Measurements from ENCODE around the gene BLM. TPM values are rescaled to one million over a fixed set of nuclear protein-coding genes. Genes with fewer than 3 reads are reported as not detected.
"Not testable (repeated sequence)": the region's sequence is repeated elsewhere in the genome, so short reads cannot be mapped to it uniquely, and the experiment has no call there.

Gene BLM
- total and polyA plus RNA-seq, 2 donors: 13.2 to 25.6 TPM

GRCh38 chr15:90826206-90826885 lies 109.2 kb downstream of the BLM start:
- not testable (repeated sequence) for DNase-seq (ENCODE audit: low read depth in 6 of 9, low spot score in 9 of 9); H3K27ac ChIP-seq (ENCODE audit: low read depth in 1 of 2, low read length in 1 of 2); H3K4me3 ChIP-seq (ENCODE audit: low read length in 2 of 2); H3K36me3 ChIP-seq (ENCODE audit: control insufficient read depth in 2 of 2, insufficient read depth in 2 of 2, low read length in 1 of 2); H3K27me3 ChIP-seq (ENCODE audit: control insufficient read depth in 2 of 2, insufficient read depth in 1 of 2, low read length in 1 of 2)
- WGBS: 95% methylated on average over 26 of the region's 26 CpGs
- H3K9me3 ChIP-seq (ENCODE audit: control insufficient read depth in 2 of 2, insufficient read depth in 1 of 2, low read length in 1 of 2): peaks cover 0 to 10% of the 10 kb centered on the region in 2 donors
- H3K4me1 ChIP-seq (ENCODE audit: control insufficient read depth in 2 of 2, insufficient read depth in 2 of 2, low read length in 2 of 2): peaks cover 4 to 12% of the 10 kb centered on the region in 2 donors

DNA sequence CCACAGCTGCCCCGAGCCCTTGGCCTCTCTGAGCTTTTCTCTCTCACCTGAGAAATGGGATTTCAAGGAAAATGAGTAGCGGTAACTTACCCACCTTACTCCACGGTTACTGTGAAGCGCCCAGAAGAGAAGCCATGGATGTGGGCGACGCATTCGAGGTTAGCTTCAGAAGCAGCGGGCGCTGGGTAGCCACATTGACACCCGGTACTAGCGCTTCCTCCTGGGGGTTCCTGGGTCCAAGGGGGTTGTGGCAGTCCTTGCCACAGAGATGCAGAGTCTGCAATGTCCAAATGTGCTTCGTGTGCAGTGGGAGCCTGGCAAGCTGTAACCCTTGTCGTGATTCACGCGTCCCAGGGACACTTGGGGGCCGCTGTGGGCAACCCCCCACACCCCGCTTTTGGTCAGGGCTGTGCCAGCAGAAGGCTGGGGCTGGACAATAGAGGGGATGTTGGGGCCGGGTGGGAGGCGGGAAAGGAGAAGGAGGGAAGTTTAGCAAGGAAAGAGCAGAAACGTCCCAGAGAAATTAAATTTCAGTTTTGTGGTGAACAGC lies 109.8 kb downstream of the BLM start:
- Histone ChIP-seq H3K27ac (ENCODE audit: low read depth in 1 of 2, low read length in 1 of 2) (no peak overlapping the region), H3K4me3 (ENCODE audit: low read length in 2 of 2) (no peak overlapping the region), H3K36me3 (ENCODE audit: control insufficient read depth in 2 of 2, insufficient read depth in 2 of 2, low read length in 1 of 2) (no peaks in the 10 kb centered on the region), H3K27me3 (ENCODE audit: control insufficient read depth in 2 of 2, insufficient read depth in 1 of 2, low read length in 1 of 2) (no peaks in the 10 kb centered on the region), H3K4me1 (ENCODE audit: control insufficient read depth in 2 of 2, insufficient read depth in 2 of 2, low read length in 2 of 2) (peaks cover 4 to 12% of the 10 kb centered on the region in 2 donors), H3K9me3 (ENCODE audit: control insufficient read depth in 2 of 2, insufficient read depth in 1 of 2, low read length in 1 of 2) (peaks cover 0 to 10% of the 10 kb centered on the region in 2 donors)
- WGBS: 91% methylated on average over 20 of the region's 20 CpGs
- no peak for DNase-seq (ENCODE audit: low read depth in 6 of 9, low spot score in 9 of 9)

DNA sequence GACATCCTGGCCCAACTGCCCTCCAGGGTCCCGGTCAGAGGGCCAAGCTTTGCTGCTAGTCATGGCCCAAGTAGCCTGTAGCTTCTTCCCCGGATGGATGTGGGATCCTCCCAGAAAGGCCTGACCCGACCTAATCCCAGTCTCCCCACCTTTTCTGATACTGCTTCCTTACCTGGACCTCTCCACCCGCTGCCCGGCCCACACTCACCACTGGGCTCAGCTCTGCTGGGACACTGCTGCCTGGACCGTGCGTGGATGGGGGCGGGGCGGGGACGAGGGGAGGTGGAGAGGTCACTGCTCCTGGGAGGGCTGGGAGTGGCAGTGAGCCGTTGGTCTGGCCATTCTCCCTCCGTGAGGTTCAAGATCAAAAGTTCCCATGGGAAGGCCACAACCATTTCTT lies 111.0 kb downstream of the BLM start:
- no peak overlapping the region for H3K4me3 ChIP-seq (ENCODE audit: low read length in 2 of 2)
- H3K27me3 ChIP-seq (ENCODE audit: control insufficient read depth in 2 of 2, insufficient read depth in 1 of 2, low read length in 1 of 2): no peaks in the 10 kb centered on the region
- peaks cover 0 to 10% of the 10 kb centered on the region in 2 donors for H3K9me3 ChIP-seq (ENCODE audit: control insufficient read depth in 2 of 2, insufficient read depth in 1 of 2, low read length in 1 of 2)
- peaks cover 4 to 12% of the 10 kb centered on the region in 2 donors for H3K4me1 ChIP-seq (ENCODE audit: control insufficient read depth in 2 of 2, insufficient read depth in 2 of 2, low read length in 2 of 2)
- H3K27ac ChIP-seq (ENCODE audit: low read depth in 1 of 2, low read length in 1 of 2): no peak overlapping the region
- 98% methylated on average over 12 of the region's 12 CpGs for WGBS
- DNase-seq (ENCODE audit: low read depth in 6 of 9, low spot score in 9 of 9): no peak
- no peaks in the 10 kb centered on the region for H3K36me3 ChIP-seq (ENCODE audit: control insufficient read depth in 2 of 2, insufficient read depth in 2 of 2, low read length in 1 of 2)

GRCh38 chr15:90829126-90829525 lies 112.0 kb downstream of the BLM start:
- DNase-seq (ENCODE audit: low read depth in 6 of 9, low spot score in 9 of 9): no peak
- Histone ChIP-seq H3K4me3 (ENCODE audit: low read length in 2 of 2) (no peak overlapping the region), H3K4me1 (ENCODE audit: control insufficient read depth in 2 of 2, insufficient read depth in 2 of 2, low read length in 2 of 2) (peaks cover 4 to 12% of the 10 kb centered on the region in 2 donors), H3K9me3 (ENCODE audit: control insufficient read depth in 2 of 2, insufficient read depth in 1 of 2, low read length in 1 of 2) (peaks cover 0 to 10% of the 10 kb centered on the region in 2 donors), H3K36me3 (ENCODE audit: control insufficient read depth in 2 of 2, insufficient read depth in 2 of 2, low read length in 1 of 2) (no peaks in the 10 kb centered on the region), H3K27me3 (ENCODE audit: control insufficient read depth in 2 of 2, insufficient read depth in 1 of 2, low read length in 1 of 2) (no peaks in the 10 kb centered on the region), H3K27ac (ENCODE audit: low read depth in 1 of 2, low read length in 1 of 2) (no peak overlapping the region)
- 97% methylated on average over 6 of the region's 6 CpGs for WGBS

- Histone ChIP-seq H3K36me3 (ENCODE audit: control insufficient read depth in 2 of 2, insufficient read depth in 2 of 2, low read length in 1 of 2) (no peaks in the 10 kb centered on the region), H3K4me3 (ENCODE audit: low read length in 2 of 2) (no peak overlapping the region), H3K27ac (ENCODE audit: low read depth in 1 of 2, low read length in 1 of 2) (no peak overlapping the region), H3K9me3 (ENCODE audit: control insufficient read depth in 2 of 2, insufficient read depth in 1 of 2, low read length in 1 of 2) (peaks cover 0 to 10% of the 10 kb centered on the region in 2 donors), H3K4me1 (ENCODE audit: control insufficient read depth in 2 of 2, insufficient read depth in 2 of 2, low read length in 2 of 2) (peaks cover 4 to 12% of the 10 kb centered on the region in 2 donors), H3K27me3 (ENCODE audit: control insufficient read depth in 2 of 2, insufficient read depth in 1 of 2, low read length in 1 of 2) (no peaks in the 10 kb centered on the region)
- 7% methylated on average over 15 of the region's 15 CpGs for WGBS
- peak in 1 of 9 donors; percentile 51 for DNase-seq (ENCODE audit: low read depth in 6 of 9, low spot score in 9 of 9)
Observed at GRCh38 chr15:90829942-90830440, 112.8 kb downstream of the BLM start.

DNA sequence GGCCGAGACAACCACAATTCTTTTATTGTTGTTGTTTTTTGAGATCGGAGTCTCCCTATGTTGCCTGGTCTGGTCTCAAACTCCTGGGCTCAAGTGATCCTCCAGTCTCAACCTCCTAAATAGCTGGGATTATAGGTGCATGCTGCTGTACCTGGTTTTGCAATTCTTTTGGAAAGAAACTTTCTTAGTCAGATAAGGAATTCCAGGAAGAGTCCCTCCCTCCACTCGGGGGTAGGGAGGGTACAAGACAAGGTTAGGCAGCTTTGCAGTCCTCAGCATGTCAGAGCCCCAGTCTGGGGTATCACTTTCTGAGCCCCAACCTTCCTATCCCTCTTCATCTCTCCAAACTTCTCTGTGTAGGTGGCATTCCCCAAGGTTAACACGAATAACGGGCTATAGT lies 117.5 kb downstream of the BLM start:
- WGBS: 73% methylated on average over 5 of the region's 5 CpGs
- peaks cover 5 to 27% of the 10 kb centered on the region in 2 donors for H3K4me1 ChIP-seq (ENCODE audit: control insufficient read depth in 2 of 2, insufficient read depth in 2 of 2, low read length in 2 of 2)

GRCh38 chr15:90836296-90836871 lies 119.2 kb downstream of the BLM start:
- 96% methylated on average over 7 of the region's 7 CpGs for WGBS
- H3K9me3 ChIP-seq (ENCODE audit: control insufficient read depth in 2 of 2, insufficient read depth in 1 of 2, low read length in 1 of 2): peaks cover 0 to 3% of the 10 kb centered on the region in 2 donors
- H3K4me3 ChIP-seq (ENCODE audit: low read length in 2 of 2): no peak overlapping the region
- H3K27me3 ChIP-seq (ENCODE audit: control insufficient read depth in 2 of 2, insufficient read depth in 1 of 2, low read length in 1 of 2): no peaks in the 10 kb centered on the region
- DNase-seq (ENCODE audit: low read depth in 6 of 9, low spot score in 9 of 9): no peak
- H3K27ac ChIP-seq (ENCODE audit: low read depth in 1 of 2, low read length in 1 of 2): no peak overlapping the region
- H3K36me3 ChIP-seq (ENCODE audit: control insufficient read depth in 2 of 2, insufficient read depth in 2 of 2, low read length in 1 of 2): no peaks in the 10 kb centered on the region
- peaks cover 6 to 26% of the 10 kb centered on the region in 2 donors for H3K4me1 ChIP-seq (ENCODE audit: control insufficient read depth in 2 of 2, insufficient read depth in 2 of 2, low read length in 2 of 2)

More for the DNA sequence above, 117.5 kb downstream of the BLM start:
- peaks cover 0 to 9% of the 10 kb centered on the region in 2 donors for H3K9me3 ChIP-seq (ENCODE audit: control insufficient read depth in 2 of 2, insufficient read depth in 1 of 2, low read length in 1 of 2)
- no peak overlapping the region for H3K27ac ChIP-seq (ENCODE audit: low read depth in 1 of 2, low read length in 1 of 2)
- no peak overlapping the region for H3K4me3 ChIP-seq (ENCODE audit: low read length in 2 of 2)
- no peaks in the 10 kb centered on the region for H3K36me3 ChIP-seq (ENCODE audit: control insufficient read depth in 2 of 2, insufficient read depth in 2 of 2, low read length in 1 of 2)
- no peak for DNase-seq (ENCODE audit: low read depth in 6 of 9, low spot score in 9 of 9)
- H3K27me3 ChIP-seq (ENCODE audit: control insufficient read depth in 2 of 2, insufficient read depth in 1 of 2, low read length in 1 of 2): no peaks in the 10 kb centered on the region

- DNase-seq (ENCODE audit: low read depth in 6 of 9, low spot score in 9 of 9): no peak
- no peak overlapping the region for H3K4me3 ChIP-seq (ENCODE audit: low read length in 2 of 2)
- H3K27me3 ChIP-seq (ENCODE audit: control insufficient read depth in 2 of 2, insufficient read depth in 1 of 2, low read length in 1 of 2): no peaks in the 10 kb centered on the region
- H3K27ac ChIP-seq (ENCODE audit: low read depth in 1 of 2, low read length in 1 of 2): no peak overlapping the region
- H3K9me3 ChIP-seq (ENCODE audit: control insufficient read depth in 2 of 2, insufficient read depth in 1 of 2, low read length in 1 of 2): peaks cover 0 to 3% of the 10 kb centered on the region in 2 donors
- H3K36me3 ChIP-seq (ENCODE audit: control insufficient read depth in 2 of 2, insufficient read depth in 2 of 2, low read length in 1 of 2): no peaks in the 10 kb centered on the region
- WGBS: 96% methylated on average over 11 of the region's 11 CpGs
- peaks cover 6 to 26% of the 10 kb centered on the region in 2 donors for H3K4me1 ChIP-seq (ENCODE audit: control insufficient read depth in 2 of 2, insufficient read depth in 2 of 2, low read length in 2 of 2)
Observed at GRCh38 chr15:90837094-90837493, 119.9 kb downstream of the BLM start.

- WGBS: 8% methylated on average over 15 of the region's 15 CpGs
- H3K9me3 ChIP-seq (ENCODE audit: control insufficient read depth in 2 of 2, insufficient read depth in 1 of 2, low read length in 1 of 2): peaks cover 0 to 3% of the 10 kb centered on the region in 2 donors
- no peak overlapping the region for H3K27ac ChIP-seq (ENCODE audit: low read depth in 1 of 2, low read length in 1 of 2)
- H3K4me3 ChIP-seq (ENCODE audit: low read length in 2 of 2): no peak overlapping the region
- no peaks in the 10 kb centered on the region for H3K36me3 ChIP-seq (ENCODE audit: control insufficient read depth in 2 of 2, insufficient read depth in 2 of 2, low read length in 1 of 2)
- peak in 7 of 9 donors; percentile 12 to 79 (median 52) for DNase-seq (ENCODE audit: low read depth in 6 of 9, low spot score in 9 of 9)
- peaks cover 6 to 26% of the 10 kb centered on the region in 2 donors for H3K4me1 ChIP-seq (ENCODE audit: control insufficient read depth in 2 of 2, insufficient read depth in 2 of 2, low read length in 2 of 2)
- no peaks in the 10 kb centered on the region for H3K27me3 ChIP-seq (ENCODE audit: control insufficient read depth in 2 of 2, insufficient read depth in 1 of 2, low read length in 1 of 2)
Observed at GRCh38 chr15:90838139-90838538, 121.0 kb downstream of the BLM start.

All from thymus (tissue), 11 donors.